GM23338 (cell line): ENCODE measurements around the gene ZNF660. TPM values are rescaled to one million over a fixed set of nuclear protein-coding genes. Genes with fewer than 3 reads are reported as not detected.
"Not testable (repeated sequence)": the region's sequence is repeated elsewhere in the genome, so short reads cannot be mapped to it uniquely, and the experiment has no call there.

Experiments used
- ATAC-seq: fragments of 200-7000 bp; cut with Tn5 transposase; 3 replicates; pipeline ENCODE4 v1.9.1; 2020
- DNase-seq: peaks from one replicate; pipeline ENCODE4 v3.0.0-alpha.2; 2015; ENCODE audit warnings: low spot score
- H2AFZ ChIP-seq: fragments of 200-600 bp; sonication (generic); 2 replicates; pipeline ENCODE4 v1.8.0; 2016; ENCODE audit warnings: antibody characterized with exemption, mild to moderate bottlenecking, moderate library complexity
- H3F3A ChIP-seq: fragments of 200-600 bp; sonication (generic); replicated peaks from 2 replicates; pipeline ENCODE4 v1.8.0; 2017; ENCODE audit warnings: antibody characterized with exemption, mixed run types, low read depth
- H3K27ac ChIP-seq: fragments of 200-600 bp; sonication (generic); 2 replicates; pipeline ENCODE4 v1.6.1; 2016; ENCODE audit warnings: low read depth
- H3K27me3 ChIP-seq: fragments of 200-600 bp; sonication (generic); 2 replicates; pipeline ENCODE4 v1.8.0; 2016; ENCODE audit warnings: mild to moderate bottlenecking, mixed run types, moderate library complexity; ENCODE audit not compliant: insufficient read depth
- H3K36me3 ChIP-seq: fragments of 200-600 bp; sonication (generic); 2 replicates; pipeline ENCODE4 v1.8.0; 2016; ENCODE audit warnings: mild to moderate bottlenecking; ENCODE audit not compliant: insufficient read depth
- H3K4me1 ChIP-seq: fragments of 200-600 bp; sonication (generic); 2 replicates; pipeline ENCODE4 v1.8.0; 2016; ENCODE audit warnings: mild to moderate bottlenecking, moderate library complexity; ENCODE audit not compliant: insufficient read depth
- H3K4me2 ChIP-seq: fragments of 200-600 bp; sonication (generic); 2 replicates; pipeline ENCODE4 v1.7.1; 2017; ENCODE audit warnings: mixed run types
- H3K4me3 ChIP-seq: fragments of 200-600 bp; sonication (generic); 2 replicates; pipeline ENCODE4 v1.6.1; 2016; ENCODE audit warnings: mixed run types
- H3K79me2 ChIP-seq: fragments of 200-600 bp; sonication (generic); replicated peaks from 2 replicates; pipeline ENCODE4 v1.8.0; 2017; ENCODE audit warnings: mild to moderate bottlenecking; ENCODE audit not compliant: insufficient read depth
- H3K9me2 ChIP-seq: fragments of 200-600 bp; sonication (generic); 2 replicates; pipeline ENCODE4 v1.8.0; 2017; ENCODE audit not compliant: insufficient read depth
- H4K20me1 ChIP-seq: fragments of 200-600 bp; sonication (generic); replicated peaks from 2 replicates; pipeline ENCODE4 v1.8.0; 2017; ENCODE audit warnings: mild to moderate bottlenecking; ENCODE audit not compliant: insufficient read depth
- H3K27ac Mint-ChIP-seq: 2 replicates; pipeline ENCODE4 v1.8.0; 2020; ENCODE audit warnings: inconsistent platforms, mild to moderate bottlenecking, moderate library complexity, mixed read lengths
- H3K27me3 Mint-ChIP-seq: 3 replicates; pipeline ENCODE4 v1.8.0; 2022; ENCODE audit warnings: low read depth, mild to moderate bottlenecking, moderate library complexity, mixed read lengths, inconsistent platforms; ENCODE audit not compliant: insufficient read depth, poor library complexity
- H3K36me3 Mint-ChIP-seq: 3 replicates; pipeline ENCODE4 v1.8.0; 2021; ENCODE audit warnings: low read depth, mild to moderate bottlenecking, inconsistent platforms, moderate library complexity, mixed read lengths
- H3K4me1 Mint-ChIP-seq: 3 replicates; pipeline ENCODE4 v1.8.0; 2020; ENCODE audit warnings: mild to moderate bottlenecking, inconsistent platforms, mixed read lengths
- H3K4me3 Mint-ChIP-seq: 3 replicates; pipeline ENCODE4 v1.8.0; 2021; ENCODE audit warnings: moderate library complexity, mild to moderate bottlenecking, inconsistent platforms, mixed read lengths
- H3K9me3 Mint-ChIP-seq: 3 replicates; pipeline ENCODE4 v1.8.0; 2020; ENCODE audit warnings: moderate library complexity, mild to moderate bottlenecking, inconsistent platforms, mixed read lengths
- CREB1 ChIP-seq: fragments of 250-450 bp; sonication (Bioruptor Pico); IDR thresholded peaks from 2 replicates; pipeline ENCODE4 v1.5.0; 2020; ENCODE audit warnings: low read depth, mild to moderate bottlenecking, moderate library complexity
- CTCF ChIP-seq, 2 experiments: fragments of 200-600 bp in 1 of 2; sonication (generic) in 1 of 2; conservative IDR thresholded peaks; 2 replicates each; pipeline versions ENCODE4 v1.5.1 to v1.6.1; 2016 to 2017; ENCODE audit warnings: antibody characterized with exemption in 2 of 2, low read depth in 2 of 2, mild to moderate bottlenecking in 2 of 2, moderate library complexity in 1 of 2
- NANOG ChIP-seq: IDR thresholded peaks from 2 replicates; pipeline ENCODE4 v1.6.1; 2016; ENCODE audit warnings: antibody characterized with exemption, borderline replicate concordance
- STAT1 ChIP-seq: IDR thresholded peaks from one replicate; pipeline ENCODE4 v1.6.1; 2016; ENCODE audit warnings: antibody characterized with exemption; ENCODE audit not compliant: unreplicated experiment
- polyA plus RNA-seq: library from polyadenylated mRNA; unstranded; fragments of >200 nt; fragmentation: Nextera tagmentation; extraction: Ambion mirVana; gene quantifications from 2 replicates; pipeline ENCODE4 v1.2.1, GENCODE V29; 2016
- total RNA-seq: library from RNA; depleted of rRNA; stranded (reverse); fragments of >200 nt; shearing (Covaris generic); gene quantifications from 2 replicates; pipeline ENCODE4 v1.2.3, GENCODE V29; 2014
- TF ChIP-seq, protein P1 (sequence below): IDR thresholded peaks from 2 replicates; pipeline ENCODE4 v1.6.1; 2016; ENCODE audit warnings: antibody characterized with exemption

The ZNF660 gene
- total and polyA plus RNA-seq, 2 experiments from 2014 or later: 5.4 to 10.1 TPM

DNA sequence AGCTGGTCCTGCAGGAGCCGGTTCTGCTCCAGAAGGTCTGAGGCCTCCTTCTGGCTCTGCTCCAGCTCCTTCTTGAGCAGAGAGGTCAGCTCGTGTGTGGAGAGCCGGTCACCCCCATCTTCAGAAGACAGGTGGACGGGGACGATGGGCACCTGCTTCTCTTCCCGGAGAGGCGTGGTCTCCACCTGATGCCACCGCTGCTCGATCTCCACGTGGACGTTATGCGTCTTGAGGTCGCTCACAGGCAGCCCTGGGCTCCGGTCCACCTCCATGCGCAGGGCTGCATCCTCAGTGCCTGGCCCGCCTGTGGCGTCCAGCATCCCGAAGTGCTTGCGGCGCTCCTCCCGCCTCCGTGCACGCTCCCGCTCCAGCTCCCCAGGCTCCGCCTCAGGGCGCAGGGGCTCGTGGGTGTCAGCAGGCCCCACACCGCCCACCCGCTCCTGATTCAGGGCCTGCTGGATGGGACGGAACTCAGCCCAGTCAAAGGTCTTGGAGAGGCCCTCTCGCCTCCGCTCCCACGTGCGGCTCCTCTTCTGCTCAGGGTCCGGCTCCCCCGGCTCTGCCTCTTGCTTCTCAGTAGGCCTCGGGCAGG is 5.7 kb upstream of the ZNF660 start:
- H3K4me3 ChIP-seq, H3K9me2 ChIP-seq, DNase-seq, ATAC-seq, H3K27me3 Mint-ChIP-seq, H4K20me1 ChIP-seq, H3K4me1 ChIP-seq, H3F3A ChIP-seq, H3K79me2 ChIP-seq, H3K4me1 Mint-ChIP-seq, H3K4me3 Mint-ChIP-seq, H3K27ac Mint-ChIP-seq, H3K9me3 Mint-ChIP-seq, H3K27ac ChIP-seq, H3K36me3 ChIP-seq, H2AFZ ChIP-seq, H3K4me2 ChIP-seq: not testable (repeated sequence)
- H3K36me3 Mint-ChIP-seq: peaks cover 23% of the 10 kb centered on the region
- peaks cover 20% of the 10 kb centered on the region for H3K27me3 ChIP-seq

DNA sequence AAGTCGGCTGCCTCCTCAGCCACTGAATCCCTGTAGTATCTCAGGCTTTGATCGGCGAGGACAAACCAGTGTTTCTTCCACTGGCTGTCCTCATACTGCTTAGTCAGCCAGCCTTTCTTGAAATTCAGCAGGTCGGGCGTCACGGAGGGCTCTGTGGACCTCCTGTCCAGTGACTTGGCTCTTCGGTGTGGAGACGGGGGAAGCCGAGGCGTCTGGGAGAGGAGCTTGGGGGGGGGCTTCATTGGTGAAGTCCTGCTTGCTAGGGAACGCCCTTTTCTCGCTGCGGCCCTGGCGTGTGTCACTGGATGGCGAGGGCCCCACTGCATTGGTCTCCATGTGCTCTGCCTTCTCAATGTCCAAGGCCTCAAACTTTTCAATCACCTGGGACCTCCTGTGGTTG is 5.0 kb upstream of the ZNF660 start:
- ATAC-seq, H3K4me2 ChIP-seq, H3K9me2 ChIP-seq, DNase-seq, H4K20me1 ChIP-seq, H3K4me3 Mint-ChIP-seq, H3K27ac Mint-ChIP-seq, H3F3A ChIP-seq, H2AFZ ChIP-seq, H3K4me3 ChIP-seq, H3K79me2 ChIP-seq, H3K36me3 ChIP-seq, H3K27ac ChIP-seq, H3K4me1 ChIP-seq, H3K27me3 Mint-ChIP-seq, H3K9me3 Mint-ChIP-seq: not testable (repeated sequence)
- peaks cover 23% of the 10 kb centered on the region for H3K36me3 Mint-ChIP-seq
- peaks cover 11% of the 10 kb centered on the region for H3K4me1 Mint-ChIP-seq
- peaks cover 20% of the 10 kb centered on the region for H3K27me3 ChIP-seq

DNA sequence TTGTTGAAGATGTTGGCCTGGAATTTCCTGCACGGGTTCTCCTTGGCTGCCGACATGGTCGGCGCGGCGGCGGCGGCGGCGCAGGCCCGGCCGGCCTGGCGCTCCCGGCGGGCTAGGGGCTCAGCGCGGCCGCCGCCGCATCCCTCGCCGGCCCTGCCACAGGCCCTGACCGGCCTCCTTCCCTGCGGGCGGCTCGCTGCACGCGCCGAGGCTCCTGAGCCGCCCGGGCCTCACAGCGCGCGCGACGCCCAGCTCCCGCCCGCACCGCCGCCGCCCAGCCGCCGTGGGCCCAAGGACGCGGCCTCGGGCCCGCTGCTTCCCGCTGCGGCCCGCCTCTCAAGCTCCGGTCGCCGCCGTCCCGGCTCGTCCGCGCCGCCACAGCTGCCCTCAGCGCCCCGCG is 3.8 kb upstream of the ZNF660 start:
- not testable (repeated sequence) for H3K27me3 Mint-ChIP-seq, H3K9me3 Mint-ChIP-seq, H3K27ac Mint-ChIP-seq, H2AFZ ChIP-seq, H3K79me2 ChIP-seq, H3K4me1 ChIP-seq, H3F3A ChIP-seq, H3K9me2 ChIP-seq, H4K20me1 ChIP-seq, H3K36me3 ChIP-seq, H3K27ac ChIP-seq
- peak overlapping the region; percentile 57 for H3K4me2 ChIP-seq
- DNase-seq (peak; percentile 47), ATAC-seq (peak; percentile 3; the same call in 2 of the 3 replicates)
- Mint-ChIP-seq H3K36me3 (peaks cover 29% of the 10 kb centered on the region), H3K4me1 (peaks cover 18% of the 10 kb centered on the region), H3K4me3 (peak overlapping the region; percentile 16; the same call in 1 of the 3 replicates)
- peak overlapping the region; percentile 38; the same call in 1 of the 2 replicates for H3K4me3 ChIP-seq
- peaks cover 20% of the 10 kb centered on the region for H3K27me3 ChIP-seq

DNA sequence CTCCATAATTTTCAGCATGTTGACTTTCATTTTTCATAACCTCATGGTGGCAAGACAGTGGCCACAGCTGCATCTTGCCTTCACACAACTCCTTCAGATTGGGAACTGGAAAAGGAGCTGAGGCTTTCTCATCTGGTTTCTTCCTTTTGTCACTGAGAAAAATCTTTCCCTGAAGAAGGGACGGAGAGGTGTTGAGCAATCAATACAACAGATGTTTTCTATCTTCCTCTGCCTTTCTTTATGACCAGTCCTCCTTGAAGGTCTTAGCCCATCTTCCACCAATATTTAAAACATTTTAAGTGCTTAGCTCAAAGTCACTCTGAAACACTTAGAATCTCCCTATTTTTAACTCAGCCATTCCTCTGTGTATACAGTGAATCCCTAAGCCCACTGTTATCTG is 11.9 kb downstream of the ZNF660 start:
- no peaks in the 10 kb centered on the region for H3K27me3 ChIP-seq
- H3K4me2 ChIP-seq: no peak overlapping the region
- Mint-ChIP-seq H3K27ac (no peak overlapping the region), H3K36me3 (peaks cover 95% of the 10 kb centered on the region), H3K9me3 (peaks cover 61% of the 10 kb centered on the region), H3K4me3 (no peak overlapping the region), H3K4me1 (no peaks in the 10 kb centered on the region), H3K27me3 (no peaks in the 10 kb centered on the region)
- ATAC-seq (no peak), DNase-seq (no peak)
- no peak overlapping the region for H3K4me3 ChIP-seq
- H4K20me1 ChIP-seq: no peaks in the 10 kb centered on the region
- H3K79me2 ChIP-seq: no peaks in the 10 kb centered on the region
- H3F3A ChIP-seq: no peaks in the 10 kb centered on the region
- H2AFZ ChIP-seq: no peak overlapping the region
- H3K4me1 ChIP-seq: no peaks in the 10 kb centered on the region
- H3K27ac ChIP-seq: no peak overlapping the region
- no peaks in the 10 kb centered on the region for H3K9me2 ChIP-seq
- peaks cover 35% of the 10 kb centered on the region for H3K36me3 ChIP-seq
- TF ChIP-seq CREB1 (no peak), NANOG (no peak), STAT1 (no peak), CTCF (conservative IDR thresholded peaks at IDR 0.05; ENCODE audit: low read depth in 2 of 2) (no peak)
- TF ChIP-seq, protein P1, sequence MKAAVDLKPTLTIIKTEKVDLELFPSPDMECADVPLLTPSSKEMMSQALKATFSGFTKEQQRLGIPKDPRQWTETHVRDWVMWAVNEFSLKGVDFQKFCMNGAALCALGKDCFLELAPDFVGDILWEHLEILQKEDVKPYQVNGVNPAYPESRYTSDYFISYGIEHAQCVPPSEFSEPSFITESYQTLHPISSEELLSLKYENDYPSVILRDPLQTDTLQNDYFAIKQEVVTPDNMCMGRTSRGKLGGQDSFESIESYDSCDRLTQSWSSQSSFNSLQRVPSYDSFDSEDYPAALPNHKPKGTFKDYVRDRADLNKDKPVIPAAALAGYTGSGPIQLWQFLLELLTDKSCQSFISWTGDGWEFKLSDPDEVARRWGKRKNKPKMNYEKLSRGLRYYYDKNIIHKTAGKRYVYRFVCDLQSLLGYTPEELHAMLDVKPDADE: no peak
